Eye (tissue), 1 donor: Measurements from ENCODE around the gene PARD3B.

Experiments
- DNase-seq: peaks from one replicate; pipeline ENCODE4 v3.0.0-alpha.2; 2015

PARD3B gene

GRCh38 chr2:204608237-204608939, 63.1 kb downstream of the PARD3B start:
- no peak for DNase-seq

- DNase-seq, result no peak
Measured at GRCh38 chr2:204611017-204611631, 65.8 kb downstream of the PARD3B start.

- DNase-seq, result no peak
Measured at GRCh38 chr2:204611764-204612163, 66.5 kb downstream of the PARD3B start.

- no peak for DNase-seq
Measured at GRCh38 chr2:204613635-204614034, 68.4 kb downstream of the PARD3B start.

GRCh38 chr2:204615456-204615855, 70.2 kb downstream of the PARD3B start:
- DNase-seq, result no peak

- DNase-seq, result no peak
Measured at GRCh38 chr2:204625135-204625534, 79.9 kb downstream of the PARD3B start.

GRCh38 chr2:204628926-204629712, 83.8 kb downstream of the PARD3B start:
- DNase-seq, result no peak

- DNase-seq, result no peak
Measured at GRCh38 chr2:204632410-204632809, 87.1 kb downstream of the PARD3B start.

GRCh38 chr2:204634564-204634963, 89.3 kb downstream of the PARD3B start:
- DNase-seq, result no peak

GRCh38 chr2:204635478-204635877, 90.2 kb downstream of the PARD3B start:
- no peak for DNase-seq

GRCh38 chr2:204638471-204639194, 93.4 kb downstream of the PARD3B start:
- no peak for DNase-seq

GRCh38 chr2:204643326-204643725, 98.1 kb downstream of the PARD3B start:
- no peak for DNase-seq

- no peak for DNase-seq
Measured at GRCh38 chr2:204645018-204645773, 99.9 kb downstream of the PARD3B start.

- DNase-seq, result no peak
Measured at GRCh38 chr2:204647626-204648025, 102.4 kb downstream of the PARD3B start.

- DNase-seq, result no peak
Measured at GRCh38 chr2:204650611-204651010, 105.3 kb downstream of the PARD3B start.

- no peak for DNase-seq
Measured at GRCh38 chr2:204652063-204652462, 106.8 kb downstream of the PARD3B start.

- DNase-seq, result no peak
Measured at GRCh38 chr2:204654669-204655068, 109.4 kb downstream of the PARD3B start.

- no peak for DNase-seq
Measured at GRCh38 chr2:204655101-204655500, 109.8 kb downstream of the PARD3B start.

GRCh38 chr2:204655626-204656025, 110.4 kb downstream of the PARD3B start:
- no peak for DNase-seq

- no peak for DNase-seq
Measured at GRCh38 chr2:204657024-204657423, 111.7 kb downstream of the PARD3B start.

GRCh38 chr2:204662956-204663355, 117.7 kb downstream of the PARD3B start:
- no peak for DNase-seq

GRCh38 chr2:204663816-204664425, 118.6 kb downstream of the PARD3B start:
- no peak for DNase-seq
